Mucosa of stomach (tissue), 1 donor: ENCODE data around the gene TSHZ2.

ENCODE experiments used
- H3K27me3 ChIP-seq: one replicate; pipeline ENCODE4 v1.7.0; 2013; ENCODE audit warnings: mild to moderate bottlenecking, low read length; ENCODE audit not compliant: control insufficient read depth, insufficient read depth
- H3K36me3 ChIP-seq: one replicate; pipeline ENCODE4 v1.7.0; 2013; ENCODE audit warnings: low read length; ENCODE audit not compliant: control insufficient read depth, insufficient read depth
- H3K4me1 ChIP-seq: one replicate; pipeline ENCODE4 v1.7.0; 2013; ENCODE audit warnings: mild to moderate bottlenecking, low read length; ENCODE audit not compliant: control insufficient read depth, insufficient read depth
- H3K4me3 ChIP-seq: one replicate; pipeline ENCODE4 v1.7.0; 2013; ENCODE audit warnings: low read length
- H3K9ac ChIP-seq: one replicate; pipeline ENCODE4 v1.7.0; 2013; ENCODE audit warnings: mild to moderate bottlenecking, low read length, moderate library complexity
- H3K9me3 ChIP-seq: one replicate; pipeline ENCODE4 v1.7.0; 2013; ENCODE audit warnings: mild to moderate bottlenecking, low read length, moderate library complexity; ENCODE audit not compliant: control insufficient read depth
- donor health status: Pancreatic carcinoma.

The TSHZ2 gene

GRCh38 chr20:53104884-53105283, 132.7 kb downstream of the TSHZ2 start:
- no peaks in the 10 kb centered on the region for H3K4me1 ChIP-seq
- no peak overlapping the region for H3K4me3 ChIP-seq
- no peaks in the 10 kb centered on the region for H3K27me3 ChIP-seq
- H3K36me3 ChIP-seq: no peaks in the 10 kb centered on the region
- H3K9ac ChIP-seq: no peak overlapping the region
- H3K9me3 ChIP-seq: no peaks in the 10 kb centered on the region

GRCh38 chr20:53116733-53117132, 144.6 kb downstream of the TSHZ2 start:
- Histone ChIP-seq H3K4me1 (no peaks in the 10 kb centered on the region), H3K4me3 (no peak overlapping the region), H3K27me3 (no peaks in the 10 kb centered on the region), H3K9me3 (no peaks in the 10 kb centered on the region), H3K36me3 (no peaks in the 10 kb centered on the region), H3K9ac (no peak overlapping the region)

GRCh38 chr20:53122853-53123252, 150.7 kb downstream of the TSHZ2 start:
- no peak overlapping the region for H3K4me3 ChIP-seq
- no peak overlapping the region for H3K9ac ChIP-seq
- no peaks in the 10 kb centered on the region for H3K36me3 ChIP-seq
- H3K9me3 ChIP-seq: no peaks in the 10 kb centered on the region
- no peaks in the 10 kb centered on the region for H3K27me3 ChIP-seq
- H3K4me1 ChIP-seq: no peaks in the 10 kb centered on the region

- H3K9me3 ChIP-seq: no peaks in the 10 kb centered on the region
- H3K9ac ChIP-seq: no peak overlapping the region
- no peak overlapping the region for H3K4me3 ChIP-seq
- no peaks in the 10 kb centered on the region for H3K4me1 ChIP-seq
- no peaks in the 10 kb centered on the region for H3K36me3 ChIP-seq
- no peaks in the 10 kb centered on the region for H3K27me3 ChIP-seq
Observed at GRCh38 chr20:53124075-53124551, 152.0 kb downstream of the TSHZ2 start.

GRCh38 chr20:53124803-53125202, 152.6 kb downstream of the TSHZ2 start:
- H3K4me1 ChIP-seq: no peaks in the 10 kb centered on the region
- no peaks in the 10 kb centered on the region for H3K9me3 ChIP-seq
- H3K36me3 ChIP-seq: no peaks in the 10 kb centered on the region
- no peak overlapping the region for H3K4me3 ChIP-seq
- no peak overlapping the region for H3K9ac ChIP-seq
- no peaks in the 10 kb centered on the region for H3K27me3 ChIP-seq

DNA sequence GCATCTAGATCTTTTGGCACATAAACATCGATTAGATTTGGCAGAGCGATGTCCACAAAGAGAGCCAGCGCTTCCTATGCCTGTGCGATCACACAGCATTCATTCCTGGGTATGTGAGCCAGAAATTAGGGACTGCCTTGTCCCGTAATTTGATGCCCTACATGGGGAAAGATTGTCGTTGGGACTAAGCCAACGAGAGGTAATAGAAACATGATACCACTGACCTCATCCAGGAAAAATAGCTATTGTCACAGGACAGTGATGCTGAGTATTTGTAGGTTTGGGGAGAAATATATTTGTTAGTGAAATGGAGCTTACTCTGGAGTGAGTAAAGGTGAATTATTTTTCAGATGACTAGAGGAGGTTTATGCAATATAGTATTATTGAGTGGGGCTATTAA, 154.0 kb downstream of the TSHZ2 start:
- H3K9ac ChIP-seq: no peak overlapping the region
- H3K36me3 ChIP-seq: no peaks in the 10 kb centered on the region
- no peaks in the 10 kb centered on the region for H3K9me3 ChIP-seq

GRCh38 chr20:53127027-53127426, 154.9 kb downstream of the TSHZ2 start:
- H3K4me1 ChIP-seq: no peaks in the 10 kb centered on the region
- no peak overlapping the region for H3K4me3 ChIP-seq
- H3K9ac ChIP-seq: no peak overlapping the region
- no peaks in the 10 kb centered on the region for H3K36me3 ChIP-seq
- H3K27me3 ChIP-seq: no peaks in the 10 kb centered on the region
- no peaks in the 10 kb centered on the region for H3K9me3 ChIP-seq

More for the DNA sequence above, 154.0 kb downstream of the TSHZ2 start:
- Histone ChIP-seq H3K4me1 (no peaks in the 10 kb centered on the region), H3K4me3 (no peak overlapping the region), H3K27me3 (no peaks in the 10 kb centered on the region)

DNA sequence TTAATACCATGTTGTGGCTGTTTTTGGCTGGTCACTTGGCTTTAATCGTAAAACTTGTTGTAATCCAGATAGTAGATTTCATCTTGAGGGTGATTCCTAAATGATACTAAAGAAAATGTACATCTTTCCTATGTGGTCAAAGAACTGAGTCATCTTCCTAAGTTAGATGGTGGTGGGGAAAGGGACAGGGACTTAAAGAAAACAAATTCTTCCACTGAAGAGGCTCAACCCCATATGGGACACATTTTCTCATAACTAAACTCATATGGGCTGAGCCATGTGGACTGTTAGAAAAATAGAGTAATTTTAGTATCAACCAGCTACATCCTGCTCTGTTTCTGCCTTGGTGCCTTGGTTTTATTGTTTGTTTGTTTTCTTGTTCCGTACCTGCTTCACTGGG, 155.8 kb downstream of the TSHZ2 start:
- H3K9ac ChIP-seq: no peak overlapping the region
- H3K9me3 ChIP-seq: no peaks in the 10 kb centered on the region
- H3K36me3 ChIP-seq: no peaks in the 10 kb centered on the region

DNA sequence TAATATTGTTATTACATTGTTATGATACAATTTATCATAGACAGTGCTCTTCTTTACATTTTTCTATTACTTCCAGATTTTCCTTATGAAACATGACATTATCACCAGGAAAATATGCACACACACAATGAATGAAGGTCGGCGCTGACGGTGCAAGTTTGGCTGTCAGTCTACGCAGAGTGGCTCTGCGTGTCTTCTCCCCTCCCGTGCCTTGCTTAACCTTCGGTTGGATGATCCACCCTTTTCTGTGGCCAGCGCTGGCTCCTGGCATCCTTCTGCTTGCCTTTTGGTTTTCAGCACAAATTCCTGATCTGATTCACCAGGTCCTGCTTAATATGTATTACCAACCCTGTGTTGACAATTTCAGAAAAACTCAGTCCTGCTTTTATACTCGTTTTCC, 157.4 kb downstream of the TSHZ2 start:
- Histone ChIP-seq H3K9ac (no peak overlapping the region), H3K9me3 (no peaks in the 10 kb centered on the region), H3K4me3 (no peak overlapping the region), H3K27me3 (no peaks in the 10 kb centered on the region), H3K4me1 (no peaks in the 10 kb centered on the region), H3K36me3 (no peaks in the 10 kb centered on the region)

More for the DNA sequence above, 155.8 kb downstream of the TSHZ2 start:
- H3K27me3 ChIP-seq: no peaks in the 10 kb centered on the region
- H3K4me3 ChIP-seq: no peak overlapping the region
- H3K4me1 ChIP-seq: no peaks in the 10 kb centered on the region

DNA sequence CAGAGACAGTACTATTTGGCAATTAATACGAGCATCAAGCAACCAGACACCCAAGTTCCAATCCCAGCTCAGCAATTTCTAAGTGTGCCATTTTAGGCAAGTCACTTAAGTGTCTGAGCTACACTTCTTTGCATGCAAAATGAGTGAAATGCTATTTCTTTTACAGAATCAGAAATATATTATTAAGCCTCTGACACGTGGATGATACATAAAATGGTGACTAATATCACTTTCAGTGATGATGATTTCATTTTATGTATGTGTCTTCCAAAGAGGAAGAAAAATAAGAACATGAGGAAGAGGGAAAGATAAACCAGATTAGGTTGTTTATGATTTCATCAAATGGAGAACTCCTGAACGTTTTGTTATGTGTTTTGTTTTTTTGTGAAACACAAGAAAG, 158.6 kb downstream of the TSHZ2 start:
- no peaks in the 10 kb centered on the region for H3K9me3 ChIP-seq
- no peak overlapping the region for H3K9ac ChIP-seq
- H3K4me1 ChIP-seq: no peaks in the 10 kb centered on the region
- no peaks in the 10 kb centered on the region for H3K36me3 ChIP-seq
- H3K4me3 ChIP-seq: no peak overlapping the region
- no peaks in the 10 kb centered on the region for H3K27me3 ChIP-seq

- Histone ChIP-seq H3K4me1 (no peaks in the 10 kb centered on the region), H3K9ac (no peak overlapping the region), H3K4me3 (no peak overlapping the region), H3K36me3 (no peaks in the 10 kb centered on the region), H3K9me3 (no peaks in the 10 kb centered on the region), H3K27me3 (no peaks in the 10 kb centered on the region)
Observed at GRCh38 chr20:53133125-53133524, 161.0 kb downstream of the TSHZ2 start.

- Histone ChIP-seq H3K4me1 (no peaks in the 10 kb centered on the region), H3K36me3 (no peaks in the 10 kb centered on the region), H3K9ac (no peak overlapping the region), H3K4me3 (no peak overlapping the region), H3K9me3 (no peaks in the 10 kb centered on the region), H3K27me3 (no peaks in the 10 kb centered on the region)
Observed at GRCh38 chr20:53133628-53134027, 161.5 kb downstream of the TSHZ2 start.

DNA sequence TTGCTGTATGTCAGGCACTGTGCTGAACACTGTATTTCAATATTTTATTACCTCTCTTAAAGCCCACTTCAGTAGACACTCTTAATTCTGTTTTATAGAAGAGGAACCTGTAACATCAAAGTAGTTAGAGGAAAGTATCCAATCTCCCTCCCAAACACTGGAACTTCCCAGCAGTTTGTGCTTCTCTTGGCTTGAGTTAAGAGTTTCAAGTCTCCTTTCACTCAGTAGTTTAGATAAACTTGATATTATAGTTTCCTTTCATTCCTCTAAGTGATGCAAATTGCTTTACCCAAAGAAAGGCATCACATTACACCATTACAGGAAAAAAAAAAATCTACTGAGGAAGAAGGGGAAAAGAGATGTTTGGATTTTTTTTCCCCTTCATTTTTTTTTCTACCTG, 164.3 kb downstream of the TSHZ2 start:
- no peak overlapping the region for H3K9ac ChIP-seq

More for the DNA sequence above, 164.3 kb downstream of the TSHZ2 start:
- Histone ChIP-seq H3K4me1 (no peaks in the 10 kb centered on the region), H3K36me3 (no peaks in the 10 kb centered on the region), H3K9me3 (no peaks in the 10 kb centered on the region), H3K27me3 (no peaks in the 10 kb centered on the region), H3K4me3 (no peak overlapping the region)
